Bronchial epithelial cell (primary cell): ENCODE results near the gene CAPN7. TPM values are rescaled to one million over a fixed set of nuclear protein-coding genes. Genes with fewer than 3 reads are reported as not detected.

Experiments used
- DNase-seq: peaks from one replicate; pipeline ENCODE4 v3.0.0-alpha.2; 2010; ENCODE audit warnings: low read depth
- FAIRE-seq: peaks from 2 replicates; lab custom pipeline; 2011; peaks lifted over from hg19 to GRCh38; lab: Jason Lieb, UNC
- H3K27me3 ChIP-seq: 2 replicates; pipeline ENCODE4 v1.5.1; 2011; ENCODE audit warnings: low read length; ENCODE audit not compliant: control insufficient read depth, insufficient read depth
- H3K36me3 ChIP-seq: 2 replicates; pipeline ENCODE4 v1.5.1; 2011; ENCODE audit warnings: low read length; ENCODE audit not compliant: control insufficient read depth, insufficient read depth
- H3K4me3 ChIP-seq: 2 replicates; pipeline ENCODE4 v1.5.1; 2011; ENCODE audit warnings: mild to moderate bottlenecking, low read depth, low read length, control low read depth
- total RNA-seq: library from RNA; depleted of rRNA; stranded (reverse); fragments of >200 nt; gene quantifications from 2 replicates; pipeline ENCODE4 v1.2.1, GENCODE V29; 2014
- TF ChIP-seq, protein P1 (sequence below): IDR thresholded peaks from 2 replicates; pipeline ENCODE4 v1.5.1; 2011; ENCODE audit warnings: mild to moderate bottlenecking, moderate library complexity, low read length, control low read depth, inconsistent platforms; ENCODE audit not compliant: insufficient read depth, severe bottlenecking

The CAPN7 gene
- total RNA-seq, 1 donor from 2014 or later: 34.2 TPM

DNA sequence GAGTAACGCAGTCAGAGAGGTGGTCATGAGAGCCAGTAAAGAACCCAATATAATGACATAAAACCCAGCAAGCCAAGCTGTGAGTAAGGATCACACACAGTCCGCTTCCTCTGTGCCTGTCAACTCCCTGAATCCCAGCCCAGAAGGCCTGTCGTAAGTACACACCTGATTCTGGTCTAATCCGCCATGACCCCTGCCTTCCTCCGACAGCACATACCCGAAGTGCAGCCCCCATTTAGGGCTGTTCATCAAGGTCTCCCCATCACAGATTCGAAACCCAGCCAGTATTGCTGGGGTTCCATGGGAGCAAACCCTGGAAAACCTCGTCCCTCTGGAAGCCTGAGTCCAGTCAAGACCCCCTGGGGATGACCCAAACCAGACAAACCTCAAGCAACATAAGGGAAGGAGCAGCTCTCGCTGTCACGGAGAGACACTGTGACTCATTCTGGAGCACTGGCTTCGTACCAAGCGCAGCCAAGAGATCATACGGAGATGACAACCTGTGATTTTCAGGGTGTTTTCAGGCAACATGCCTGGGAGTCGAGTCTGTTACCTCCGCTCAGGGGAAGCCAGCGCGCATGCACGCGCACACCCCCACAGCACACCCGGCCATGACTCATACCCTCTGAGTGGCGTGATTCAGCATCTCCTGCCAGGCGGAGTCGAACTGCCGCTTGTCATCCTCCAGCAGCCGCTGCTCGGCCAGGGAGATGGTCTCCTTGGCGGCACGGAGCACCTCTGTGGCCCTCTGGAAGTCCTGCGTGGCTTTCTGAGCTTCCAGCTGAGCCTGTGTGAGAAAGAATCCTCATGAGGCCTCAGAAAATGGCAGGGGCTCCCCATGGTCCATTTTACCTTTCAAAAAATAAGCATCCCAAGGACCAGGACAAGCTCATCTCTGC is 63.3 kb downstream of the CAPN7 start:
- TF ChIP-seq, protein P1, sequence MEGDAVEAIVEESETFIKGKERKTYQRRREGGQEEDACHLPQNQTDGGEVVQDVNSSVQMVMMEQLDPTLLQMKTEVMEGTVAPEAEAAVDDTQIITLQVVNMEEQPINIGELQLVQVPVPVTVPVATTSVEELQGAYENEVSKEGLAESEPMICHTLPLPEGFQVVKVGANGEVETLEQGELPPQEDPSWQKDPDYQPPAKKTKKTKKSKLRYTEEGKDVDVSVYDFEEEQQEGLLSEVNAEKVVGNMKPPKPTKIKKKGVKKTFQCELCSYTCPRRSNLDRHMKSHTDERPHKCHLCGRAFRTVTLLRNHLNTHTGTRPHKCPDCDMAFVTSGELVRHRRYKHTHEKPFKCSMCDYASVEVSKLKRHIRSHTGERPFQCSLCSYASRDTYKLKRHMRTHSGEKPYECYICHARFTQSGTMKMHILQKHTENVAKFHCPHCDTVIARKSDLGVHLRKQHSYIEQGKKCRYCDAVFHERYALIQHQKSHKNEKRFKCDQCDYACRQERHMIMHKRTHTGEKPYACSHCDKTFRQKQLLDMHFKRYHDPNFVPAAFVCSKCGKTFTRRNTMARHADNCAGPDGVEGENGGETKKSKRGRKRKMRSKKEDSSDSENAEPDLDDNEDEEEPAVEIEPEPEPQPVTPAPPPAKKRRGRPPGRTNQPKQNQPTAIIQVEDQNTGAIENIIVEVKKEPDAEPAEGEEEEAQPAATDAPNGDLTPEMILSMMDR: no peak
- Histone ChIP-seq H3K4me3 (no peak overlapping the region), H3K27me3 (no peaks in the 10 kb centered on the region), H3K36me3 (no peaks in the 10 kb centered on the region)
- DNase-seq: peak; percentile 94
- FAIRE-seq: no peak

DNA sequence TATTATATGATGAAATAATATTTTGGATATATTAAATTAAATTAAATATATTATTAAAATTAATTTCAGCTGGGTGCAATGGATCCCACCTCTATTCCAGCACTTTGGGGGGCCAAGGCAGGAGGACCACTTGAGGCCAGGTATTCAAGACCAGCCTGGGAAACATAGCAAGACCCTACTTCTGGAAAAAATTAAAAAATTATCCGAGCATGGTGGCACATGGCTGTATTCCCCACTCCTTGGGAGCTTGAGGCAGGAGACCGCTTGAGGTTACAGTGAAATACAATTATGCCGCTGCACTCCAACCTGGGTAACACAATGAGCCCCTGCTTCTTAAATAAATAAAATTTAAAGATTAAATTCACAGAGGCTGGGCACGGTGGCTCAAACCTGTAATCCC is 65.0 kb downstream of the CAPN7 start:
- DNase-seq (no peak), FAIRE-seq (no peak)
- TF ChIP-seq, protein P1: no peak
- Histone ChIP-seq H3K36me3 (no peaks in the 10 kb centered on the region), H3K4me3 (no peak overlapping the region), H3K27me3 (no peaks in the 10 kb centered on the region)

DNA sequence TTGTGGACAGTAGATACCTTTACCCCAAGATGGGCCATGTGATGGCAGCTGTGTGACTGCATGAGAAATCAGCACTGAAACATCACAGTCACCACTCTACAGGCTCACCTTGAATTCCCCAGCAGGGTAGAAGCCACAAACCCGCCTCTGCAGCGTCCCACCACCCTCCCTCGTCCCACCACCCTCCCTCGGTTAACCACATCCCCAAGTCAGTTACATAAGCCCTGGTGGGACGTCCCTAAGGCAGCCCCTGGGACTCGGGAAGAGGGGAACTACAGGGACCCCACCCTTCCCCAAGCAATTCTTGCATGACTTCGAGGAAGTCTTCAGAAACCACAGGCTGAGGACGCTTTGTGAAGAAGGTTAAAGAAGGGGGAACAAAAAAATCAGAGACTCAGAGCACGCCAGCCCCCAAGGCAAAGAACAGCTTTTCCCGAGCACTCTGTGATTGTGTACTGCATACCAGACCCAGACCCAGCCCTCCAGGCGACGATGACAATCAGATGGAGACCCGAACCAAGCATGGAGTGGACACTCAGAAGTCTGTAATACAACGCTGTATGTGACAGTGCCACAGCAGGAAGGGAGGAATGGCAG is 65.8 kb downstream of the CAPN7 start:
- H3K4me3 ChIP-seq: no peak overlapping the region
- no peaks in the 10 kb centered on the region for H3K27me3 ChIP-seq
- FAIRE-seq (no peak), DNase-seq (no peak)
- no peaks in the 10 kb centered on the region for H3K36me3 ChIP-seq
- TF ChIP-seq, protein P1: no peak

DNA sequence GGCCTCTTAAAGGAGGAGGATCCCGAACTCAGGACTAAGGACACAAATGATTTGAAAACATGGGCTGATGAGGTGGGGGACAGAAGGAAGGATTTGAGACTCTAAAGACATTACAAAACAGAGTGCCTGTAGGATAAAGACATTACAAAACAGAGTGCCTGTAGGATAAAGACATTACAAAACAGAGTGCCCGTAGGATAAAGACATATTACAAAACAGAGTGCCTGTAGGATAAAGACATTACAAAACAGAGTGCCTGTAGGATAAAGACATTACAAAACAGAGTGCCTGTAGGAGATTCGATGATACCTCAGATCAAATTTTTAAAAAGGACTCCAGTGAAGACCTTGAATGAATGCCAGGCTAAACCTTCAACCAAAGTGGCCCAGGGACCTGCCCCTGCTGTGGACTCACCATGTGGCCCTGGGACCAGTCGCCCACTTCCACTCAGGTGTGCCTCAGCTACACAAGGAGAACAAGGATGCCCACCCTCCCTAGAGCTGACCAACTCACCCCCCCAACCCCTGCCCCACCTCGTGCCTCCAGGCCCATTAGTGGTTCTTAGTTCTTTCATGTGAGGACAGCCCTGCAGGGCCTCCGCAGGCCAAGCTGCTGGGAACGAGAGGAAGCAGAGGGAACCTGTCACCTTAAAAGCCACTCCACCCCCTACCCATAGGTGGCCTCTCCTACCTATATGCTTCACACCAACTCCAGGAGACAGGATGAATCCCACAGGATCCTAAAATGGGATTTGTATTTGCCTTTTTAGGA is 66.6 kb downstream of the CAPN7 start:
- DNase-seq: no peak
- Histone ChIP-seq H3K27me3 (no peaks in the 10 kb centered on the region), H3K36me3 (no peaks in the 10 kb centered on the region), H3K4me3 (no peak overlapping the region)
- TF ChIP-seq, protein P1: no peak
- FAIRE-seq: no peak

DNA sequence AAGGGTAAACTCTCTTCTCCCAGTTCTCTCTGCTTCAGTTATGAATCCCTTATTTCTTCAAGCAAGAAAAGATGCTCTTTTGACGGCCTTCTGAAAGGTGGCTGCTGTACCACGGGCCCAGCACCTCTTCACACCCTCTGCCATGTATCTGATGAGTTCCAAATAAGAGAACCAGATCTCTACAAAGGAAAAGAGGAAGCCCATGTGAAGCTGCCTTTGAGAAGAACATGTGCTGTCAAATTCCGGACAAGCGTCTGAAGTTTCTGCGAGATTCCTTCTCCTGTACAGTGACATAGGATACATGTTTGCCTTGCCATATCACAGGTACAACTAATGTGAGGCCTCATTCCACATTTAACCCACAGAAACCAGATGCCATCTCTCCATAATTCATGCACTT is 67.2 kb downstream of the CAPN7 start:
- no peak for FAIRE-seq
- no peaks in the 10 kb centered on the region for H3K27me3 ChIP-seq

More for the DNA sequence above, 67.2 kb downstream of the CAPN7 start:
- Histone ChIP-seq H3K36me3 (no peaks in the 10 kb centered on the region), H3K4me3 (no peak overlapping the region)
- TF ChIP-seq, protein P1: no peak
- DNase-seq: no peak
